ENCODE data around the gene NKTR.

Gene NKTR

GRCh38 chr3:42581400-42581708 lies 19.1 kb upstream of the NKTR start:
- peaks cover 19% of the 10 kb centered on the region for H3F3A ChIP-seq (ENCODE audit: insufficient read depth, low read length)
- H2AFZ ChIP-seq (ENCODE audit: low read length), result peak overlapping the region; percentile 90
- TF ChIP-seq EZH2phosphoT487 (IDR thresholded peaks at IDR 0.05; ENCODE audit: low read length) (no peak), EZH2 (optimal IDR thresholded peaks at IDR 0.05; ENCODE audit: low read depth, low read length) (no peak)
- TF ChIP-seq, protein P1, sequence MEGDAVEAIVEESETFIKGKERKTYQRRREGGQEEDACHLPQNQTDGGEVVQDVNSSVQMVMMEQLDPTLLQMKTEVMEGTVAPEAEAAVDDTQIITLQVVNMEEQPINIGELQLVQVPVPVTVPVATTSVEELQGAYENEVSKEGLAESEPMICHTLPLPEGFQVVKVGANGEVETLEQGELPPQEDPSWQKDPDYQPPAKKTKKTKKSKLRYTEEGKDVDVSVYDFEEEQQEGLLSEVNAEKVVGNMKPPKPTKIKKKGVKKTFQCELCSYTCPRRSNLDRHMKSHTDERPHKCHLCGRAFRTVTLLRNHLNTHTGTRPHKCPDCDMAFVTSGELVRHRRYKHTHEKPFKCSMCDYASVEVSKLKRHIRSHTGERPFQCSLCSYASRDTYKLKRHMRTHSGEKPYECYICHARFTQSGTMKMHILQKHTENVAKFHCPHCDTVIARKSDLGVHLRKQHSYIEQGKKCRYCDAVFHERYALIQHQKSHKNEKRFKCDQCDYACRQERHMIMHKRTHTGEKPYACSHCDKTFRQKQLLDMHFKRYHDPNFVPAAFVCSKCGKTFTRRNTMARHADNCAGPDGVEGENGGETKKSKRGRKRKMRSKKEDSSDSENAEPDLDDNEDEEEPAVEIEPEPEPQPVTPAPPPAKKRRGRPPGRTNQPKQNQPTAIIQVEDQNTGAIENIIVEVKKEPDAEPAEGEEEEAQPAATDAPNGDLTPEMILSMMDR (IDR thresholded peaks at IDR 0.05; ENCODE audit: low read length), result no peak
- H3K36me3 ChIP-seq (replicated peaks; ENCODE audit: insufficient read depth, low read length), result no peaks in the 10 kb centered on the region
- H3K27ac ChIP-seq (ENCODE audit: low read length), result peak overlapping the region; percentile 99
- peak overlapping the region; percentile 94 for H3K4me3 ChIP-seq (ENCODE audit: low read length)
- no peaks in the 10 kb centered on the region for H3K9me2 ChIP-seq (replicated peaks; ENCODE audit: insufficient read depth, low read length)
- H3K27me3 ChIP-seq (replicated peaks; ENCODE audit: insufficient read depth, low read length), result no peaks in the 10 kb centered on the region
- H3K4me1 ChIP-seq (ENCODE audit: low read length), result peaks cover 19% of the 10 kb centered on the region
- H3K4me2 ChIP-seq (ENCODE audit: low read depth, low read length), result peak overlapping the region; percentile 67
- peak overlapping the region; percentile 96 for H3K9ac ChIP-seq (ENCODE audit: low read length)
- H4K20me1 ChIP-seq (ENCODE audit: insufficient read depth, low read length), result no peaks in the 10 kb centered on the region
- no peaks in the 10 kb centered on the region for H3K9me3 ChIP-seq (replicated peaks; ENCODE audit: insufficient read depth, low read length)
- no peak for DNase-seq
- peaks cover 57% of the 10 kb centered on the region for H3K79me2 ChIP-seq (ENCODE audit: low read length)

- H3K9me2 ChIP-seq (replicated peaks; ENCODE audit: insufficient read depth, low read length), result no peaks in the 10 kb centered on the region
- H3K4me2 ChIP-seq (ENCODE audit: low read depth, low read length), result peak within 1 kb of the TSS; percentile 84
- no peaks in the 10 kb centered on the region for H3K9me3 ChIP-seq (replicated peaks; ENCODE audit: insufficient read depth, low read length)
- peaks cover 19% of the 10 kb centered on the region for H3K4me1 ChIP-seq (ENCODE audit: low read length)
- no peaks in the 10 kb centered on the region for H4K20me1 ChIP-seq (ENCODE audit: insufficient read depth, low read length)
- peak; percentile 97 for DNase-seq
- TF ChIP-seq, protein P1 (IDR thresholded peaks at IDR 0.05; ENCODE audit: low read length), result peak; percentile 70
- no peak for TF ChIP-seq EZH2phosphoT487 (IDR thresholded peaks at IDR 0.05; ENCODE audit: low read length)
- peaks cover 53% of the 10 kb centered on the region for H3K79me2 ChIP-seq (ENCODE audit: low read length)
- peak within 1 kb of the TSS; percentile 96 for H3K9ac ChIP-seq (ENCODE audit: low read length)
- peak within 1 kb of the TSS; percentile 99 for H3K27ac ChIP-seq (ENCODE audit: low read length)
- no peaks in the 10 kb centered on the region for H3K36me3 ChIP-seq (replicated peaks; ENCODE audit: insufficient read depth, low read length)
- peak within 1 kb of the TSS; percentile 90 for H2AFZ ChIP-seq (ENCODE audit: low read length)
- peak within 1 kb of the TSS; percentile 94 for H3K4me3 ChIP-seq (ENCODE audit: low read length)
- no peaks in the 10 kb centered on the region for H3K27me3 ChIP-seq (replicated peaks; ENCODE audit: insufficient read depth, low read length)
- H3F3A ChIP-seq (ENCODE audit: insufficient read depth, low read length), result peaks cover 19% of the 10 kb centered on the region
These were observed 18.6 kb upstream of the NKTR start, which contains the start of gene SEC22C for GRCh38 chr3:42581709-42582473. SEC22C (minus strand) TSS chr3:42581967; CDS start chr3:42569046, 12,921 bp downstream.

DNA sequence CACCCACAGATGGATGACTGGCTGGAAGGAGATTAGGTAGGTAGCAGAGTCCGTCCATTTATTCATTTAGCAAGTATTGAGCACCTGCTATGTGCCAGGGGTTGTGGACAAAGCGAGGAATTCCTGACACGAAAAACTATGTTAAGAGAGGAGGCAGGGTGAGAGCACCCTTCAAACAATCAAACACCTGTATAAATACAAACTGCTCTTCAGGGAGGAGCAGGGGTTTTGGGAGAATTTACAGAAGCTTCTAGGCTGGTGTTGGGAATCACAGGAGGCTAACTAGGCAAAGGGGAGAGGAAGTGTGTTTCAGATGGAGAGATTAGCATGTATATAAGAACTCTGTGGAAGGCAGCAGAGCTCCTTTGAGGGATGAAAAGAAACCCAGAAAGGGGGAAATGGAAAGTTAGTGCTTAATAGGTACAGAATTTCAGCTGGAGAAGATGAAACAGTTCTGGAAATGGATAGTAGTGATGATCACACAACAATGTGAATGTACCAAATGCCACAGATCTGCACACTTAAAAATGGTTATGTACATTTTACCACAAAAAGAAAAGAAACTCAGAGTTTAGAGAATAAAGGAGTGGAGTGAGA lies 17.9 kb upstream of the NKTR start:
- no peak for DNase-seq
- Histone ChIP-seq H3K4me2 (ENCODE audit: low read depth, low read length) (peak overlapping the region; percentile 84), H3K4me3 (ENCODE audit: low read length) (peak overlapping the region; percentile 94), H3K9me2 (replicated peaks; ENCODE audit: insufficient read depth, low read length) (no peaks in the 10 kb centered on the region), H3K79me2 (ENCODE audit: low read length) (peaks cover 48% of the 10 kb centered on the region), H2AFZ (ENCODE audit: low read length) (peak overlapping the region; percentile 90), H3K4me1 (ENCODE audit: low read length) (peaks cover 19% of the 10 kb centered on the region), H3F3A (ENCODE audit: insufficient read depth, low read length) (peaks cover 19% of the 10 kb centered on the region), H3K36me3 (replicated peaks; ENCODE audit: insufficient read depth, low read length) (no peaks in the 10 kb centered on the region), H3K27ac (ENCODE audit: low read length) (peak overlapping the region; percentile 99), H4K20me1 (ENCODE audit: insufficient read depth, low read length) (no peaks in the 10 kb centered on the region), H3K9ac (ENCODE audit: low read length) (peak overlapping the region; percentile 96), H3K9me3 (replicated peaks; ENCODE audit: insufficient read depth, low read length) (no peaks in the 10 kb centered on the region), H3K27me3 (replicated peaks; ENCODE audit: insufficient read depth, low read length) (no peaks in the 10 kb centered on the region)
- TF ChIP-seq, protein P1 (IDR thresholded peaks at IDR 0.05; ENCODE audit: low read length), result no peak
- TF ChIP-seq EZH2phosphoT487 (IDR thresholded peaks at IDR 0.05; ENCODE audit: low read length), result no peak
- no peak for TF ChIP-seq EZH2 (optimal IDR thresholded peaks at IDR 0.05; ENCODE audit: low read depth, low read length)
